ENCODE data around the gene ATP2A2. TPM values are rescaled to one million over a fixed set of nuclear protein-coding genes. Genes with fewer than 3 reads are reported as not detected.

ATP2A2 gene
- total and polyA plus RNA-seq, 2 of the 4 experiments (the other 2 are of a cell fraction) = 166 to 225 TPM

- TF ChIP-seq MAFK (IDR thresholded peaks at IDR 0.05; ENCODE audit: low read depth, low read length) = no peak
- TF ChIP-seq RAD21 (IDR thresholded peaks at IDR 0.05; ENCODE audit: low read length) = no peak
Observed at GRCh38 chr12:110252716-110253115, 28.3 kb upstream of the ATP2A2 start (continued).

DNA sequence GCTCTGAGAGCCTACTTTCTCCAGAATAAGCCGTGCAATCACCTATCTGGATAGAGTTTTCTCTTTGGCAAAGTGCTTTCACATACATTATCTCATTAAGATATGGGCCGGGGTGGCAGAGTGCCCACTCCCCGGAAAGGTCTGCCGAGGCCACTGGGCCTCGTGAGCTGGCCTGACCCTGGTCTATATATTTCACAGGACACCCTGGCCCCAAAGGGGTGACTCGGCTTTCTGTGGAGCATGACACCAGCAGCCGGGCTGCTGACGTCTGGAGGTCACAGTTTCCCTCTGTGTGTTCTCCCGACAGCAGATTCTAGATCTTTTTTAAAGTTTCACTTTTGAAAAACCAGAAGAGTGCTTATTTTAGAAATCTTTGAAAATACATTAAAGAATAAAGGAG, 27.9 kb upstream of the ATP2A2 start:
- Histone ChIP-seq H3K56ac (ENCODE audit: extremely low read depth, insufficient read depth, low read length) (no peak overlapping the region), H3K14ac (replicated peaks; ENCODE audit: low read depth, low read length) (peak overlapping the region; percentile 27; the same call in 1 of the 2 replicates), H3K36me3 (ENCODE audit: control insufficient read depth, insufficient read depth, low read length) (no peaks in the 10 kb centered on the region), H3K18ac (ENCODE audit: low read depth, low read length) (peak overlapping the region; percentile 31), H4K8ac (ENCODE audit: low read depth in 2 of 2, low read length in 2 of 2) (peak overlapping the region; percentile 41 to 68; a peak in 1 of 4 replicates), H3K27ac (ENCODE audit: insufficient read depth, low read length) (no peak overlapping the region), H4K20me1 (ENCODE audit: insufficient read depth, low read length) (no peaks in the 10 kb centered on the region), H2BK20ac (ENCODE audit: low read depth, low read length) (no peak overlapping the region), H2AK5ac (ENCODE audit: low read depth, low read length) (no peak overlapping the region), H4K91ac (ENCODE audit: insufficient read depth, low read depth, low read length) (no peak overlapping the region), H4K5ac (ENCODE audit: low read depth, low read length) (peak overlapping the region; percentile 42), H3K79me1 (ENCODE audit: low read depth in 1 of 2, low read length in 2 of 2) (0 out of 4 replicates have a peak, but pooled peaks cover 0 to 4% of the 10 kb centered on the region in 2 experiments), H3K27me3 (ENCODE audit: control insufficient read depth, insufficient read depth, low read length) (no peaks in the 10 kb centered on the region), H2AK9ac (replicated peaks; ENCODE audit: low read depth, low read length, poor library complexity) (no peak overlapping the region), H3K23ac (ENCODE audit: low read depth, low read length) (no peak overlapping the region), H3K4me2 (ENCODE audit: low read depth, low read length) (peak overlapping the region; percentile 72), H3K4ac (ENCODE audit: low read depth, low read length) (0 out of 2 replicates have a peak overlapping the region, but pooled peaks have one; percentile 41), H3K4me1 (ENCODE audit: control insufficient read depth, insufficient read depth, low read length) (peaks cover 18% of the 10 kb centered on the region; the same call in 1 of the 2 replicates), H2BK5ac (ENCODE audit: low read depth, low read length, poor library complexity, severe bottlenecking) (no peak overlapping the region), H2BK15ac (ENCODE audit: low read depth, low read length) (no peak overlapping the region), H3K9me3 (ENCODE audit: control insufficient read depth, insufficient read depth, low read length) (no peaks in the 10 kb centered on the region), H3K9me1 (ENCODE audit: insufficient read depth, low read length) (peaks cover 16% of the 10 kb centered on the region), H3K4me3 (ENCODE audit: insufficient read depth, low read depth, low read length) (no peak overlapping the region), H2AFZ (replicated peaks; ENCODE audit: low read length, poor library complexity) (peak overlapping the region; percentile 75), H2BK120ac (ENCODE audit: low read depth, low read length) (peak overlapping the region; percentile 50), H3K9ac (ENCODE audit: low read depth, low read length) (peak overlapping the region; percentile 53)
- CTCF ChIA-PET = no interaction called here
- ATAC-seq (ENCODE audit: low read depth) (peak; percentile 44), DNase-seq (peak; percentile 61)
- intact Hi-C loops (cut with micrococcal nuclease) (no loop called here), dilution Hi-C loops (cut with HindIII; ENCODE audit: low sequenced_read_pairs, unreplicated experiment) (no loop called here), in situ Hi-C loops (cut with MboI; ENCODE audit: low sequenced_read_pairs) (no loop called here)
- no TSS peak for BruUV-seq (replicated peaks)
- TF ChIP-seq MAZ (IDR thresholded peaks at IDR 0.05; ENCODE audit: borderline replicate concordance, low read depth, low read length) (0 out of 2 replicates have a peak, but pooled peaks have one; percentile 21), CHD1 (IDR thresholded peaks at IDR 0.05; ENCODE audit: low read depth, low read length) (no peak), BHLHE40 (IDR thresholded peaks at IDR 0.05; ENCODE audit: low read depth, low read length) (0 out of 2 replicates have a peak, but pooled peaks have one; percentile 14), RFX5 (IDR thresholded peaks at IDR 0.05; ENCODE audit: low read depth, low read length) (no peak), CEBPB (IDR thresholded peaks at IDR 0.05; ENCODE audit: low read depth, low read length) (no peak), SMC3 (IDR thresholded peaks at IDR 0.05; ENCODE audit: low read depth, low read length) (no peak), POLR2A (IDR thresholded peaks at IDR 0.05; ENCODE audit: low read depth, low read length) (no peak), MAFK (IDR thresholded peaks at IDR 0.05; ENCODE audit: low read depth, low read length) (no peak), MXI1 (IDR thresholded peaks at IDR 0.05; ENCODE audit: borderline replicate concordance, low read depth, low read length) (no peak), NFE2L2 (IDR thresholded peaks at IDR 0.05; ENCODE audit: low read depth, low read length) (peak; percentile 68; the same call in 1 of the 2 replicates), RCOR1 (IDR thresholded peaks at IDR 0.05; ENCODE audit: insufficient replicate concordance, low read length) (no peak), FOS (IDR thresholded peaks at IDR 0.05; ENCODE audit: low read depth, low read length) (no peak)
- TF ChIP-seq, protein P1, sequence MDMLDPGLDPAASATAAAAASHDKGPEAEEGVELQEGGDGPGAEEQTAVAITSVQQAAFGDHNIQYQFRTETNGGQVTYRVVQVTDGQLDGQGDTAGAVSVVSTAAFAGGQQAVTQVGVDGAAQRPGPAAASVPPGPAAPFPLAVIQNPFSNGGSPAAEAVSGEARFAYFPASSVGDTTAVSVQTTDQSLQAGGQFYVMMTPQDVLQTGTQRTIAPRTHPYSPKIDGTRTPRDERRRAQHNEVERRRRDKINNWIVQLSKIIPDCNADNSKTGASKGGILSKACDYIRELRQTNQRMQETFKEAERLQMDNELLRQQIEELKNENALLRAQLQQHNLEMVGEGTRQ (IDR thresholded peaks at IDR 0.05; ENCODE audit: low read depth, low read length) = no peak
- whole genome bisulfite sequencing, 2 experiments (ENCODE audit: extremely low coverage in 2 of 2, insufficient read length in 1 of 2) = 13% methylated on average over 4 of the region's 9 CpGs; no CpG with 5 or more reads in 1 of the 2 experiments
- POLR2A ChIA-PET (ENCODE audit: unreplicated experiment) = no interaction called here
